Glutamatergic neuron (in vitro differentiated cells): ENCODE results near the gene ARFGEF3. TPM values are rescaled to one million over a fixed set of nuclear protein-coding genes. Genes with fewer than 3 reads are reported as not detected.

Experiments used
- DNase-seq: peaks from one replicate; pipeline ENCODE4 v3.0.0; 2022
- H3K27ac Mint-ChIP-seq: one replicate; pipeline ENCODE4 v1.8.0; 2020; ENCODE audit warnings: mild to moderate bottlenecking, mixed read lengths, inconsistent platforms; ENCODE audit not compliant: unreplicated experiment
- H3K27me3 Mint-ChIP-seq: one replicate; pipeline ENCODE4 v1.8.0; 2020; ENCODE audit warnings: mild to moderate bottlenecking, moderate library complexity, mixed read lengths, inconsistent platforms; ENCODE audit not compliant: unreplicated experiment
- H3K36me3 Mint-ChIP-seq: one replicate; pipeline ENCODE4 v1.8.0; 2020; ENCODE audit warnings: mild to moderate bottlenecking, mixed read lengths, inconsistent platforms; ENCODE audit not compliant: unreplicated experiment
- H3K4me1 Mint-ChIP-seq: one replicate; pipeline ENCODE4 v1.8.0; 2020; ENCODE audit warnings: mild to moderate bottlenecking, low read depth, mixed read lengths, inconsistent platforms; ENCODE audit not compliant: unreplicated experiment
- H3K4me3 Mint-ChIP-seq: one replicate; pipeline ENCODE4 v1.8.0; 2020; ENCODE audit warnings: mild to moderate bottlenecking, mixed read lengths, inconsistent platforms; ENCODE audit not compliant: unreplicated experiment
- H3K9me3 Mint-ChIP-seq: one replicate; pipeline ENCODE4 v1.8.0; 2020; ENCODE audit warnings: mild to moderate bottlenecking, moderate library complexity, mixed read lengths, inconsistent platforms; ENCODE audit not compliant: unreplicated experiment
- CTCF ChIP-seq: fragments of 200-600 bp; sonication (generic); IDR thresholded peaks from one replicate; pipeline ENCODE4 v1.5.0; 2021; ENCODE audit not compliant: partially characterized antibody, unreplicated experiment
- long read RNA-seq: library from polyadenylated mRNA; unstranded; transcript quantifications from one replicate; pipeline ENCODE4 v2.0.0, GENCODE V29; 2020; ENCODE audit not compliant: unreplicated experiment
- total RNA-seq: library from RNA; stranded (reverse); fragmentation: NEBNext Ultra II Directional; extraction: Animal tissue kit (Norgen Biotek cat#: 25700); gene quantifications from one replicate; pipeline ENCODE4 v1.2.1, GENCODE V29; 2021; ENCODE audit not compliant: unreplicated experiment

The ARFGEF3 gene
- 15.3 TPM for total RNA-seq
- long read RNA-seq, partial matches to known transcripts: 1 of 1 reads
- long read RNA-seq, other reads (novel, unspliced or antisense): 0 of 1 reads

- H3K27ac Mint-ChIP-seq: peak within 1 kb of the TSS; percentile 78
- peak; percentile 67 for DNase-seq
- peaks cover 5% of the 10 kb centered on the region for H3K36me3 Mint-ChIP-seq
- no peak for TF ChIP-seq CTCF
- H3K4me1 Mint-ChIP-seq: peaks cover 11% of the 10 kb centered on the region
- peaks cover 7% of the 10 kb centered on the region for H3K9me3 Mint-ChIP-seq
- H3K27me3 Mint-ChIP-seq: peaks cover 12% of the 10 kb centered on the region
- peak within 1 kb of the TSS; percentile 93 for H3K4me3 Mint-ChIP-seq
These were observed at the start of gene ARFGEF3 for GRCh38 chr6:138161338-138162110. ARFGEF3 (plus strand) TSS chr6:138161939; CDS start chr6:138162087, 148 bp downstream.

DNA sequence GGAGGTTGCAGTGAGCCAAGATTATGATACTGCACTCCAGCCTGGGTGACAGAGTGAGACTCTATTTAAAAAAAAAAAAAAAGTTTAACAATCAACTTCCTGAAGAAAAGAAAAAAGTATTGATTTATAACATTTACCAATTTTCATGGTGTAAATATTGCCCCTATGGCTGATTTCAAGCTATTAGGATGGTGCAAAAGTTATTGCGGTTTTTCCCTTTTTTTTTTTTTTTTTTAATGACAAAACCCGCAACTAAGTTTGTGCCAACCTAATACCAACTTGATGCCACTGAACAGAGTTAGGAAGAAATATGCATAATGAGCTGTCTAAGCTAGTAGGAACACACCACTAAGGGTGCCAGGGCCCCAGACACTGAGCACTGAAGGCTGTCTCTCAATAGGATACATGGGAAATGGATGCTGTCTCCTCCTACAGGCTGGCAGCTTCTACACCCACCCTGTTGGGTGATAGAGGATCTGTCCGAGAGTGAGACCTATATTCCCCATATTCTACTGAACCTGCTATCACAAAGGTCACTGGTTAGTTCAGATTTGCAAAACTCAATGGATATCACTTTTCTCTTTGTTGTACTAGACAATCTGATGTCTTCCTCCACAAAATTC is 48.0 kb upstream of the ARFGEF3 start:
- Mint-ChIP-seq H3K27me3 (no peaks in the 10 kb centered on the region), H3K36me3 (no peaks in the 10 kb centered on the region), H3K4me3 (no peak overlapping the region), H3K27ac (no peak overlapping the region), H3K4me1 (peaks cover 5% of the 10 kb centered on the region), H3K9me3 (no peaks in the 10 kb centered on the region)
- TF ChIP-seq CTCF: no peak
- DNase-seq: no peak

DNA sequence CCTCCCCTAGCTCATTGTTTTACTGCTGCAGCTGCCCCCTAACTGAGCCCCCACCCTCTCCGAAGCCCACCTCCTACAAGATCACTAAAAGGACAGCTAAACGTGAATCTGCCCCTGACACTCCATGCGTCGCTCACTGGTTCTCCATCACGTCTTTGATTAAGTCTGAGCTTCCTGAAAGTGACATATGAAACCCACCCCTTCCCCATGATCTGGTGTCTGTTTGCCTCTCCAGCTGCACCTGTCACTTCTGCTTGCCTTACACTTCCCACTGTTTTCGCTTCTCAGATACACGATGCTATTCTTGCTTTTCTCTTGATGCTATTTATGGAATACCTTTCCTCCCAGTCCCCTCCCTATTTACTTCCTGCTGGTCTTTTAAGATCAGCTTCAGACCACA is 46.5 kb upstream of the ARFGEF3 start:
- no peaks in the 10 kb centered on the region for H3K27me3 Mint-ChIP-seq
- no peak overlapping the region for H3K4me3 Mint-ChIP-seq
- no peak for DNase-seq
- no peak for TF ChIP-seq CTCF
- no peak overlapping the region for H3K27ac Mint-ChIP-seq
- H3K9me3 Mint-ChIP-seq: peaks cover 1% of the 10 kb centered on the region
- peaks cover 5% of the 10 kb centered on the region for H3K4me1 Mint-ChIP-seq
- peaks cover 5% of the 10 kb centered on the region for H3K36me3 Mint-ChIP-seq

- peak; percentile 88 for TF ChIP-seq CTCF
- H3K4me1 Mint-ChIP-seq: peaks cover 5% of the 10 kb centered on the region
- DNase-seq: peak; percentile 40
- H3K27ac Mint-ChIP-seq: no peak overlapping the region
- H3K36me3 Mint-ChIP-seq: peaks cover 5% of the 10 kb centered on the region
- no peaks in the 10 kb centered on the region for H3K27me3 Mint-ChIP-seq
- no peak overlapping the region for H3K4me3 Mint-ChIP-seq
- H3K9me3 Mint-ChIP-seq: peaks cover 1% of the 10 kb centered on the region
These were observed 45.7 kb upstream of the ARFGEF3 start for GRCh38 chr6:138115877-138116660.
